Left lung (tissue), 10 donors: ENCODE results near the gene FAM117B. TPM values are rescaled to one million over a fixed set of nuclear protein-coding genes. Genes with fewer than 3 reads are reported as not detected.

Experiments
- ATAC-seq: fragments of 200-7000 bp; cut with Tn5 transposase; one replicate; pipeline ENCODE4 v1.9.1; 2020; ENCODE audit warnings: moderate library complexity
- DNase-seq, 4 donors: peaks; one replicate each; pipeline ENCODE4 v3.0.0-alpha.2; 2013 to 2020
- H3K27ac ChIP-seq, 2 donors: fragments of 200-600 bp; sonication (generic) in 1 of 2; one replicate each; pipeline versions ENCODE4 v1.5.0 to v1.8.0; 2020 to 2021
- H3K27me3 ChIP-seq, 2 donors: fragments of 200-600 bp; sonication (generic) in 1 of 2; one replicate each; pipeline versions ENCODE4 v1.5.0 to v1.8.0; 2020 to 2021
- H3K36me3 ChIP-seq, 2 donors: fragments of 200-600 bp; sonication (generic) in 1 of 2; one replicate each; pipeline versions ENCODE4 v1.5.0 to v1.8.0; 2020 to 2021
- H3K4me1 ChIP-seq, 2 donors: fragments of 200-600 bp; one replicate each; pipeline ENCODE4 v1.8.0; 2021
- H3K4me3 ChIP-seq, 2 donors: fragments of 200-600 bp; sonication (generic) in 1 of 2; one replicate each; pipeline versions ENCODE4 v1.5.0 to v1.8.0; 2020 to 2021; ENCODE audit warnings: mild to moderate bottlenecking in 1 of 2
- H3K9me3 ChIP-seq, 2 donors: fragments of 200-600 bp; sonication (generic) in 1 of 2; one replicate each; pipeline versions ENCODE4 v1.5.0 to v1.8.0; 2020 to 2021
- CTCF ChIP-seq, 2 donors: fragments of 200-600 bp; sonication (generic) in 1 of 2; IDR thresholded peaks; one replicate each; pipeline versions ENCODE4 v1.5.0 to v1.8.0; 2021; ENCODE audit warnings: antibody characterized with exemption in 2 of 2
- intact Hi-C, 2 donors: fragments of 100-400 bp; cut with DNase I; formaldehyde crosslinking; loops; one replicate each; pipeline versions ENCODE4 v1.11.2 to v1.14.2; 2022
- polyA plus RNA-seq, 6 donors: library from polyadenylated mRNA; unstranded; fragments of 120-200 nt; gene quantifications; one replicate each; pipeline ENCODE4 v1.2.1, GENCODE V29; 2013; ENCODE audit not compliant: insufficient read length in 6 of 6
- total RNA-seq, 2 donors: library from RNA; stranded (reverse); fragmentation: NEBNext Ultra II Directional; extraction: Animal tissue kit (Norgen Biotek cat#: 25700); gene quantifications; one replicate each; pipeline ENCODE4 v1.2.1, GENCODE V29; 2021
- donor health status: DM: no; HTN: yes; CAD: no.
- donor health status: DM: no; HTN: no; CAD: no.

FAM117B gene
- total and polyA plus RNA-seq, 8 donors: 4.9 to 27.4 (median 22.6) TPM

- Histone ChIP-seq H3K4me3 (no peak overlapping the region), H3K36me3 (no peaks in the 10 kb centered on the region), H3K9me3 (no peaks in the 10 kb centered on the region), H3K4me1 (no peaks in the 10 kb centered on the region), H3K27ac (no peak overlapping the region), H3K27me3 (no peaks in the 10 kb centered on the region)
- TF ChIP-seq CTCF (IDR thresholded peaks at IDR 0.05): no peak
- ATAC-seq: no peak
- intact Hi-C loops: no loop called here
- no peak for DNase-seq
Observed at GRCh38 chr2:202693503-202693902, 58.7 kb downstream of the FAM117B start.

- DNase-seq (no peak), ATAC-seq (no peak)
- TF ChIP-seq CTCF (IDR thresholded peaks at IDR 0.05): no peak
- no peaks in the 10 kb centered on the region for H3K9me3 ChIP-seq
- H3K27me3 ChIP-seq: no peaks in the 10 kb centered on the region
- H3K4me1 ChIP-seq: no peaks in the 10 kb centered on the region
- H3K4me3 ChIP-seq: no peak overlapping the region
- no peaks in the 10 kb centered on the region for H3K36me3 ChIP-seq
- no peak overlapping the region for H3K27ac ChIP-seq
- intact Hi-C loops: no loop called here
Observed at GRCh38 chr2:202695166-202695565, 60.4 kb downstream of the FAM117B start.

- Histone ChIP-seq H3K27ac (no peak overlapping the region), H3K4me3 (no peak overlapping the region), H3K36me3 (no peaks in the 10 kb centered on the region), H3K27me3 (no peaks in the 10 kb centered on the region), H3K9me3 (peaks cover 0 to 3% of the 10 kb centered on the region in 2 donors), H3K4me1 (no peaks in the 10 kb centered on the region)
- intact Hi-C loops: no loop called here
- no peak for DNase-seq
- no peak for TF ChIP-seq CTCF (IDR thresholded peaks at IDR 0.05)
- ATAC-seq: no peak
Observed at GRCh38 chr2:202700075-202700901, 65.5 kb downstream of the FAM117B start.

GRCh38 chr2:202703091-202703490 is 68.3 kb downstream of the FAM117B start:
- intact Hi-C loops: no loop called here
- Histone ChIP-seq H3K36me3 (no peaks in the 10 kb centered on the region), H3K4me3 (no peak overlapping the region), H3K27ac (no peak overlapping the region), H3K9me3 (peaks cover 0 to 3% of the 10 kb centered on the region in 2 donors), H3K27me3 (no peaks in the 10 kb centered on the region), H3K4me1 (no peaks in the 10 kb centered on the region)
- DNase-seq (no peak), ATAC-seq (no peak)
- no peak for TF ChIP-seq CTCF (IDR thresholded peaks at IDR 0.05)

GRCh38 chr2:202704248-202704647 is 69.5 kb downstream of the FAM117B start:
- no peaks in the 10 kb centered on the region for H3K4me1 ChIP-seq
- no peak for DNase-seq
- peaks cover 0 to 3% of the 10 kb centered on the region in 2 donors for H3K9me3 ChIP-seq
- no peak overlapping the region for H3K27ac ChIP-seq
- H3K4me3 ChIP-seq: no peak overlapping the region
- no peaks in the 10 kb centered on the region for H3K36me3 ChIP-seq
- ATAC-seq: no peak
- intact Hi-C loops: no loop called here
- H3K27me3 ChIP-seq: no peaks in the 10 kb centered on the region
- TF ChIP-seq CTCF (IDR thresholded peaks at IDR 0.05): no peak
